ENCODE data around the gene OAS1. TPM values are rescaled to one million over a fixed set of nuclear protein-coding genes. Genes with fewer than 3 reads are reported as not detected.
A peak's percentile ranks its signal among the peaks of the same experiment; 100 is the strongest.

OAS1 gene
- total RNA-seq, 2 donors from 2014 or later, result not detected

DNA sequence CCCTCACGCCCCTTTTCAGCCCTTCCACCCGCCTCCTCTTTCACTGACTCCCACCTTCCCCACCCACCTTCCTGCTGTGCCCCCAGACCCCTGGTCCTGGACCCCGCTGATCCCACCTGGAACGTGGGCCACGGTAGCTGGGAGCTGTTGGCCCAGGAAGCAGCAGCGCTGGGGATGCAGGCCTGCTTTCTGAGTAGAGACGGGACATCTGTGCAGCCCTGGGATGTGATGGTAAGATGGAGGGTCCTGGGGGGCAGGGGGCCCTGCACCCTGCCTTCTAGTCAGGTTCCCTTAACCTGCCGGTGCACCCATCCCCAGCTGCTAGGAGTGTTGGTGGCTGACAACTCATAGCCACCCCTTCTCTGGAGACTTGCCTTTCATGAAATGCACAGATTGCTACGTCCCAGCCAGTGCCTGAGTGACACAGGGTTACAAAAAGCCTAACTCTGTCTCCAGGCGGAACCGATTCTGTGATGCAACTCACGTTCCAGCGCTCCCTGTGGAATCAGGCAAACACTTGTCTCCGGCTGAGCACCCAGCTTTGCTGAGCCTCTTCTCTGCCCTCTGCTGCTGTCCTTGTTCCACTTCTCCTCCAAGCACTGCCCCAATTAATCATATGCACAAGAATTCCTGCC, 56.6 kb downstream of the OAS1 start:
- H3K27me3 ChIP-seq (ENCODE audit: control insufficient read depth, insufficient read depth, low read length, poor library complexity, severe bottlenecking), result peaks cover 4% of the 10 kb centered on the region
- peaks cover 9% of the 10 kb centered on the region for H3K9me3 ChIP-seq (ENCODE audit: control insufficient read depth, low read length)
- 84 to 87% methylated on average over 10 to 14 of the region's 14 CpGs for WGBS, 2 experiments (ENCODE audit: insufficient coverage in 1 of 2, insufficient read length in 1 of 2)
- peaks cover 5% of the 10 kb centered on the region for H3K27me3 Mint-ChIP-seq (ENCODE audit: insufficient read depth)
- H3K27ac ChIP-seq (ENCODE audit: low read depth, low read length), result no peak overlapping the region
- peak; percentile 53 for DNase-seq
- no peaks in the 10 kb centered on the region for H3K4me1 Mint-ChIP-seq
- no peak overlapping the region for H3K4me3 ChIP-seq (ENCODE audit: low read length)
- TF ChIP-seq, protein P1, sequence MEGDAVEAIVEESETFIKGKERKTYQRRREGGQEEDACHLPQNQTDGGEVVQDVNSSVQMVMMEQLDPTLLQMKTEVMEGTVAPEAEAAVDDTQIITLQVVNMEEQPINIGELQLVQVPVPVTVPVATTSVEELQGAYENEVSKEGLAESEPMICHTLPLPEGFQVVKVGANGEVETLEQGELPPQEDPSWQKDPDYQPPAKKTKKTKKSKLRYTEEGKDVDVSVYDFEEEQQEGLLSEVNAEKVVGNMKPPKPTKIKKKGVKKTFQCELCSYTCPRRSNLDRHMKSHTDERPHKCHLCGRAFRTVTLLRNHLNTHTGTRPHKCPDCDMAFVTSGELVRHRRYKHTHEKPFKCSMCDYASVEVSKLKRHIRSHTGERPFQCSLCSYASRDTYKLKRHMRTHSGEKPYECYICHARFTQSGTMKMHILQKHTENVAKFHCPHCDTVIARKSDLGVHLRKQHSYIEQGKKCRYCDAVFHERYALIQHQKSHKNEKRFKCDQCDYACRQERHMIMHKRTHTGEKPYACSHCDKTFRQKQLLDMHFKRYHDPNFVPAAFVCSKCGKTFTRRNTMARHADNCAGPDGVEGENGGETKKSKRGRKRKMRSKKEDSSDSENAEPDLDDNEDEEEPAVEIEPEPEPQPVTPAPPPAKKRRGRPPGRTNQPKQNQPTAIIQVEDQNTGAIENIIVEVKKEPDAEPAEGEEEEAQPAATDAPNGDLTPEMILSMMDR (conservative IDR thresholded peaks at IDR 0.05), result no peak
- H3K36me3 Mint-ChIP-seq (ENCODE audit: low read depth), result no peaks in the 10 kb centered on the region
- H3K27ac Mint-ChIP-seq, result no peak overlapping the region
- no peaks in the 10 kb centered on the region for H3K4me1 ChIP-seq (ENCODE audit: control insufficient read depth, insufficient read depth, low read length)
- no peak overlapping the region for H3K4me3 Mint-ChIP-seq
- H3K36me3 ChIP-seq (ENCODE audit: control insufficient read depth, insufficient read depth, low read length), result no peaks in the 10 kb centered on the region
- H3K9me3 Mint-ChIP-seq, result peaks cover 29% of the 10 kb centered on the region
- H3K9ac ChIP-seq (ENCODE audit: extremely low read depth, low read length, poor library complexity, severe bottlenecking), result no peak overlapping the region

DNA sequence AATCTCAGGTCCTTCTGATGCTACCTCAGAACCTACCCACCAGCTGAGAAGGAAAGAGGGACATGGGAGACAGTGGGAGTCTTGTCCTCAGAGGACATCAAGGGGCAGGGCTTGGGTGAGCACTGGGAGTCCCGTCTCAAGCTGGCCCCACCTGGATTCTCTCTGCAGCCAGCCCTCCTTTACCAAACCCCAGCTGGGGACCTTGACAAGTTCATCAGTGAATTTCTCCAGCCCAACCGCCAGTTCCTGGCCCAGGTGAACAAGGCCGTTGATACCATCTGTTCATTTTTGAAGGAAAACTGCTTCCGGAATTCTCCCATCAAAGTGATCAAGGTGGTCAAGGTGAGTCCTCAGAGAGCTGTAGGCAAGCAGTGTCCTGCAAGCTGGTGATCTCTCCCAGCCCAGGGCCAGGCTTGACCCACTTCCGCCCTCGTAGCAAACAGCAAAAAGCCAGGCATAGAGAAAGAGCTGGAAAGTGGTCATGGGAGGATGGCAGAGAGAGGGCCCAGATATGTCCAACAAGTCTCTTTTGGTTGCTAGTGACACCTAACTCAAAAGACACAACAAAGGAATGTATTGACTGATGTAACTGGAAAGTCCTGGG, 57.4 kb downstream of the OAS1 start:
- no peaks in the 10 kb centered on the region for H3K36me3 Mint-ChIP-seq (ENCODE audit: low read depth)
- peak; percentile 34 for DNase-seq

DNA sequence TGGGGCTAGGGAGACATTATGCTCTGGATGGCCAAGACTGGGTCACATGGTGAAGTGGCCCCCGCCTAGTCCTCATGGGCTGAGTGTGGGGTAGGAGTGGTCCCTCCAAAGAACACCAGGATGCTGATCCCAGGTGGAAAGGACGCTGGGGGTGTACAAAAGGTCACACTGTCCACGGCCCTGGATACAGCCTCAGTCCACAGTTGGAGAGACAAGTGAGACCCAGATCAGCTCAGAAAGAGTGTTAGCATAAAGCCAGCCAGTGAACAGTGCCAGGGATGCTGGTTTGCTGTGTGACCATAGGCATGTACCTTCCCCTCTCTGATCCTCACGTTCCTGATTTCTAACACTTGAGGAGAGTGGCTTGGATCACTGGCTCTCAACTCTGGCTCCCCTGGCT, 58.2 kb downstream of the OAS1 start:
- WGBS, 2 experiments (ENCODE audit: insufficient coverage in 1 of 2, insufficient read length in 1 of 2), result 82 to 94% methylated on average over 4 of the region's 4 CpGs
- TF ChIP-seq, protein P1 (conservative IDR thresholded peaks at IDR 0.05), result no peak
- H3K9me3 ChIP-seq (ENCODE audit: control insufficient read depth, low read length), result peaks cover 2% of the 10 kb centered on the region
- DNase-seq, result peak; percentile 15
- H3K27me3 Mint-ChIP-seq (ENCODE audit: insufficient read depth), result peaks cover 5% of the 10 kb centered on the region
- no peaks in the 10 kb centered on the region for H3K36me3 ChIP-seq (ENCODE audit: control insufficient read depth, insufficient read depth, low read length)
- H3K4me3 Mint-ChIP-seq, result no peak overlapping the region
- no peak overlapping the region for H3K27ac Mint-ChIP-seq
- H3K27ac ChIP-seq (ENCODE audit: low read depth, low read length), result no peak overlapping the region
- no peak overlapping the region for H3K9ac ChIP-seq (ENCODE audit: extremely low read depth, low read length, poor library complexity, severe bottlenecking)
- peaks cover 4% of the 10 kb centered on the region for H3K27me3 ChIP-seq (ENCODE audit: control insufficient read depth, insufficient read depth, low read length, poor library complexity, severe bottlenecking)
- H3K36me3 Mint-ChIP-seq (ENCODE audit: low read depth), result no peaks in the 10 kb centered on the region
- H3K9me3 Mint-ChIP-seq, result peaks cover 13% of the 10 kb centered on the region
- no peaks in the 10 kb centered on the region for H3K4me1 Mint-ChIP-seq
- H3K4me1 ChIP-seq (ENCODE audit: control insufficient read depth, insufficient read depth, low read length), result no peaks in the 10 kb centered on the region
- no peak overlapping the region for H3K4me3 ChIP-seq (ENCODE audit: low read length)

More for the DNA sequence above, 57.4 kb downstream of the OAS1 start:
- Histone ChIP-seq H3K36me3 (ENCODE audit: control insufficient read depth, insufficient read depth, low read length) (no peaks in the 10 kb centered on the region), H3K4me1 (ENCODE audit: control insufficient read depth, insufficient read depth, low read length) (no peaks in the 10 kb centered on the region), H3K4me3 (ENCODE audit: low read length) (no peak overlapping the region), H3K27ac (ENCODE audit: low read depth, low read length) (no peak overlapping the region), H3K9ac (ENCODE audit: extremely low read depth, low read length, poor library complexity, severe bottlenecking) (no peak overlapping the region), H3K27me3 (ENCODE audit: control insufficient read depth, insufficient read depth, low read length, poor library complexity, severe bottlenecking) (peaks cover 4% of the 10 kb centered on the region), H3K9me3 (ENCODE audit: control insufficient read depth, low read length) (peaks cover 9% of the 10 kb centered on the region)
- WGBS, 2 experiments (ENCODE audit: insufficient coverage in 1 of 2, insufficient read length in 1 of 2), result 92% methylated on average over 5 to 6 of the region's 6 CpGs
- TF ChIP-seq, protein P1 (conservative IDR thresholded peaks at IDR 0.05), result no peak
- Mint-ChIP-seq H3K27ac (no peak overlapping the region), H3K4me3 (no peak overlapping the region), H3K27me3 (ENCODE audit: insufficient read depth) (peaks cover 5% of the 10 kb centered on the region), H3K9me3 (peaks cover 21% of the 10 kb centered on the region), H3K4me1 (no peaks in the 10 kb centered on the region)

Measured in endodermal cell (in vitro differentiated cells).